Measurements from ENCODE around the gene POLL.

DNA sequence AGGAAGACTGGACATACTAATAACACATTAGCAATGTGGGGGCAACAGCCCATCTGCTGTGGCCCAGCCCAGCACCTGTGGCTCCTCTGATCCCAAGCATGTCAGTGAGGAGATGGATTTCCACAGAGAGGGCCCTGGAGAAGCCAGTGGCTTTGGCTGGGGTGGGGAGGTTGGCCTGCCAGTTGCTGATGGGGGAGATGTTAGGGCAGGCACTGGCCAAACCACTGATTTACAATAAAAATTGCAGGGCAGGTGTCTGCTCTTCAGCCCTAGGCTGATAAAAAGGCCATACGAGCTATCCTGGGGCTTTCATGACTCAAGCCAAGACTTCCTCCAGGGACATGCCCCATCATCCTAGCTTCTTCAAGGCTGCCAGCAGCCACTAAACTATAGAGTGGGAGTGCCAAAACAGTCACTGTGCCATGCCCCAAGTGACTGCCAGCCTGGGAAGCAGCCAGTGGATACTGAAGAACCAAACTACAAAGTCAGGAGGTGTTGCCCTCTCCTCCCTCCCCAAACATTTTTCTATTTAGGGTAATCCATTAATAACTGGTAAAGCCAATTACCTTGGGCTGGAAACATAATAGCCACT is 37.9 kb upstream of the POLL start:
- TF ChIP-seq, protein P1, sequence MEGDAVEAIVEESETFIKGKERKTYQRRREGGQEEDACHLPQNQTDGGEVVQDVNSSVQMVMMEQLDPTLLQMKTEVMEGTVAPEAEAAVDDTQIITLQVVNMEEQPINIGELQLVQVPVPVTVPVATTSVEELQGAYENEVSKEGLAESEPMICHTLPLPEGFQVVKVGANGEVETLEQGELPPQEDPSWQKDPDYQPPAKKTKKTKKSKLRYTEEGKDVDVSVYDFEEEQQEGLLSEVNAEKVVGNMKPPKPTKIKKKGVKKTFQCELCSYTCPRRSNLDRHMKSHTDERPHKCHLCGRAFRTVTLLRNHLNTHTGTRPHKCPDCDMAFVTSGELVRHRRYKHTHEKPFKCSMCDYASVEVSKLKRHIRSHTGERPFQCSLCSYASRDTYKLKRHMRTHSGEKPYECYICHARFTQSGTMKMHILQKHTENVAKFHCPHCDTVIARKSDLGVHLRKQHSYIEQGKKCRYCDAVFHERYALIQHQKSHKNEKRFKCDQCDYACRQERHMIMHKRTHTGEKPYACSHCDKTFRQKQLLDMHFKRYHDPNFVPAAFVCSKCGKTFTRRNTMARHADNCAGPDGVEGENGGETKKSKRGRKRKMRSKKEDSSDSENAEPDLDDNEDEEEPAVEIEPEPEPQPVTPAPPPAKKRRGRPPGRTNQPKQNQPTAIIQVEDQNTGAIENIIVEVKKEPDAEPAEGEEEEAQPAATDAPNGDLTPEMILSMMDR (conservative IDR thresholded peaks at IDR 0.05; ENCODE audit: low read depth, low read length), result no peak
- no peak for TF ChIP-seq EZH2 (IDR thresholded peaks at IDR 0.05; ENCODE audit: borderline replicate concordance, low read depth, low read length, poor library complexity, severe bottlenecking)
